Measurements from ENCODE around the gene APLP1.
"Not testable (repeated sequence)": the region's sequence is repeated elsewhere in the genome, so short reads cannot be mapped to it uniquely, and the experiment has no call there.

The APLP1 gene

DNA sequence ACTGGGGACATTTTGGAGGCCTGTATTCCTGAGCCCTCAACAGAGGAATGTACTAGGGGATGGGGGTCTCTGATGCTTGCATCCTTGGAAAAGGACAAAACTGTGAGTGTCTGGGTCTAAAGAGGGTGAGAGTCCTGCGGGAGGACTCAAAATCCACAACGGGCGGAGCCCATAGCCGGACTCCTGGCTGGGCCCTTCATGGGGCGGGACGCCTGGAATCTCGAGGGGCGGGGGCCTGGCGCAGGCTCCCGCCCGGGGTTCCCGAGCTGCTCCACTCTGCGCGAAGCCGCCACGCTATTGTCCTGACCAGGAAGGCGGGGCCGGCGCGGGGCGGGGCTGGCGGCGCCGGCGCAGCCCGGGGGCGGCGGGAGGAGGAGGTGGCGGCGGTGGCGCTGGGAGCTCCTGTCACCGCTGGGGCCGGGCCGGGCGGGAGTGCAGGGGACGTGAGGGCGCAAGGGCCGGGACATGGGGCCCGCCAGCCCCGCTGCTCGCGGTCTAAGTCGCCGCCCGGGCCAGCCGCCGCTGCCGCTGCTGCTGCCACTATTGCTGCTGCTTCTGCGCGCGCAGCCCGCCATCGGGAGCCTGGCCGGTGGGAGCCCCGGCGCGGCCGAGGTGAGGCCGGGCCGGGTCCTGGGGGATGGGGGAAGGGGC lies at the start of gene APLP1:
Gene APLP1 (plus strand): TSS at position 403 of the 651 bp plus-strand sequence. CDS start 63 bp downstream, at position 466.
- peak; percentile 19 for DNase-seq

DNA sequence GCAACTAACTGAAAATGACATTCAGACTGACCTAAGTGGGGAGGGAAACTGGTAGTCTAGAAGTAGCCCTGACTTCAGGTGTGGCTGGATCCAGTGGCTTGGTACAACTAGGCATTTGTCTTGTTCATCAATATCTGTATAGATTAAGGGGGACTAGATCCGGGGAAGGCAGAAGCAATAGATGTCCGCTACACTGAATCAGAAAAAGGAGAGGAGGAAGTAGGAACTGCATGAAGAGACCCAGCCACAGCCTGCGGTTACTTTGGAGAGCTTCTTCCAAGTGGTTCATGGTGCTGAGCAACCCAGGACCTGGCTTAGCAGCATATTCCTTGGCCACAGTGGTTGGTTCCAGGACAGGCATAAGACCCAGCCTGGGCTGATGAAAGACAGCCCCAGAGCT lies 45.8 kb upstream of the APLP1 start:
- DNase-seq: no peak

DNA sequence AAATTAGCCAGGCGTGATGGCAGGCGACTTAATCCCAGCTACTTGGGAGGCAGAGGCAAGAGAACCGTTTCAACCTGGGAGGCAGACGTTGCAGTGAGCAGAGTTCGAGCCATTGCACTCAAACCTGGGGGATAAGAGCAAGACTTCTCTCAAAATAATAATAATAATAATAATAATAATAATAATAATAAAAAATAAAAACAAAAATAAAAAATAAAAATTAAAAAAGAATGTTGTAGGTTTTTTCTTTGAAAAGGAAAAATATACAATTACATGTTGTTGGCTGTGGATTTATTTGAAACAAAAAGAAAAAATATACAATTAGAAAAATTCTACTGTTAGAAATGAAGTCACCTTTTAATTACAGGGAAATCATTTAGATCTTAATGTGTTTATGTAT lies 44.2 kb upstream of the APLP1 start:
- no peak for DNase-seq

DNA sequence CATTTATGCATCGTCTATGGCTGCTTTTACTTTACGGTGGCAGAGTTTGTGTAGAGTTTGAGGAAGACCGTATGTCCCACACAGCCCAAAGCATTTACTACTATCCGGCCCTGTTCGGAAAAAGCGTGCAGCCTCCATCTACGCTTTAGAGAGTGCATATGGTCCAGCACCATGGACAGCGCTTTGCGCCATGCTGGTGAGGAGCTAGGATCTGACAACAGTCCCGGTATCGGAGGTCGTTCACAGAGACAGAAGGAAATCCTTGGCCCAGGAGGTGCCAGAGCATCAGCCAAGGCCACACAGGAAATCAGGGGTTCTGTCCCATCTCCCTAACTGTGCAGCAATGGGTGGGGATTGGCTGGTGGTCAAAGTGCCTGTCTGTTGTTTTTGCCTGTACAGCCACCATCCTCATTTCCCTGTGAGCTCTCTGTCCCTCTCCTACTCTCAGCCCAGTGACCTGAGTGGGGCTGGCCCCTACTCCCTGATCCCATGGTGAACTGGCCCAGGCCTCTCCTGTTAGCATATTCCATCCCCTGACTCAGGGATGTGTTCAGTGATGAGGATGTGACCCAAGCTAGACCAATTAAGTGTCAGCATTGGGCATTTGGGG lies 39.6 kb upstream of the APLP1 start:
- DNase-seq: peak; percentile 58

DNA sequence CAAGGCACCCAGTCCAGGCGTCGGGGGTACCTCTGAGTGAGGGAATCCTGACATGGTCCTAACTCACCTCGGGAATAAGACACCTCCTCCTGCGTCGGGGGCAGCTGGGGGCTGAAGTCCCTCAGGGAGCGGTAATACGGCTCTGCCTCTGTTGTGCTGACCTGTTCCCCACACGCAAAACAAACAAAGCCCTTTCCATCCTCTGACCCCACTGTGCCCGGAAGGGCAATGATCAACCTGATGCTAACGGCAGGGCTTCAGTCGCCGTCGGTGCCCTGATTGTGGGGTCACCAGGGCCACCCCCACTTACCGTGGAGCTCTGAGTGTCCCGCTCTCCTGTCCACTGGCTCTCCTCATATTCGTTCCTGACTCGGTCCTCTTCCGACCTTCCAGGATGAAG lies 37.4 kb upstream of the APLP1 start:
- no peak for DNase-seq

- DNase-seq: no peak
Measured at GRCh38 chr19:35832054-35832453, 36.3 kb upstream of the APLP1 start.

DNA sequence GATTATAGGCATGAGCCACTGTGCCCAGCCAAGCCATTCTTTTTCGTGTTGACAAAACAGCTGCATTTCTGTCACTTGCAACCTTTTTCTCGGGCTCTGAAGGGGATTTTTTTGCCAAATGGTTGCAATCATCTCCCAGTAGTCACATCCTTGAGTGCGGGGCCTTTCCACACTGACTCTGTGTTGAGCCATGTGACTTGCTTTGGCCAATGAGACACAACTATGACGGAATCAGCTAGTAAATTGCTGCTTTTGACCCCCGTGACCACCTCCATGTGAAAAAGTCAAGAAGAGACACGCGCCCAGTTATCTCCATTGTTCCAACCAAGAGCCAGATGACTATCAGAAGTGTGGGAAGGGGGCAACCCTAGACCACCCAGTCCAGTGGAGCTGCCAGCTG lies 34.4 kb upstream of the APLP1 start:
- DNase-seq: no peak

GRCh38 chr19:35836096-35836495 lies 32.3 kb upstream of the APLP1 start:
- DNase-seq: not testable (repeated sequence)

- DNase-seq: no peak
Measured at GRCh38 chr19:35841961-35842595, 26.3 kb upstream of the APLP1 start.

DNA sequence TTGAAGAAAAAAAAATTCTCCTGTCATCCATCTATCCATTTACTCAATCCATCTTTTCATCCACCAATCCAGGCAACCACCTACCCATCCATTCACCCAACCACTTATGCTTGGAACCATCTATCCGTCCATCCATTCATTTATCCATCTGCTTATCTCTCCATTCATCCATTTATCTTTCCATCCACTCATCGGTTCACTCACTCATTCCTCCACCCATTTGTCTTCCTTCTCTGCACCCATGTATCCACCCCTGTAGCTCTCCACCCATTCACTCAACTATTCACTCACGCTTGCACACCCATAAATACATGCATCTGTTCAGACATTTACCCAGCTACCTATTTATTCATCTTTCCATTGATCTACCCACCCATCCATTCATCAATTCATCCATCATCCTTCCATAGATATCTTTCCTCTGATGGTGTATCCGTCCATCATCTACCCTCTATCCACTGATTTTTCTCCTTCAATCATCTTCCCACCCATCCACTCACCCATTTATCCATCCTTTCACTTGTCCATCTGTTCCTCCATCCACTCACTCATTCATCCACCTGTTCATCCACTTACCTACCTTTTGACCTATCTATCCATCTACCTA lies 25.6 kb upstream of the APLP1 start:
- no peak for DNase-seq

- no peak for DNase-seq
Measured at GRCh38 chr19:35843676-35844481, 24.5 kb upstream of the APLP1 start.

GRCh38 chr19:35844482-35845214 lies 23.7 kb upstream of the APLP1 start:
- DNase-seq: no peak

- no peak for DNase-seq
Measured at GRCh38 chr19:35845215-35846037, 22.9 kb upstream of the APLP1 start.

DNA sequence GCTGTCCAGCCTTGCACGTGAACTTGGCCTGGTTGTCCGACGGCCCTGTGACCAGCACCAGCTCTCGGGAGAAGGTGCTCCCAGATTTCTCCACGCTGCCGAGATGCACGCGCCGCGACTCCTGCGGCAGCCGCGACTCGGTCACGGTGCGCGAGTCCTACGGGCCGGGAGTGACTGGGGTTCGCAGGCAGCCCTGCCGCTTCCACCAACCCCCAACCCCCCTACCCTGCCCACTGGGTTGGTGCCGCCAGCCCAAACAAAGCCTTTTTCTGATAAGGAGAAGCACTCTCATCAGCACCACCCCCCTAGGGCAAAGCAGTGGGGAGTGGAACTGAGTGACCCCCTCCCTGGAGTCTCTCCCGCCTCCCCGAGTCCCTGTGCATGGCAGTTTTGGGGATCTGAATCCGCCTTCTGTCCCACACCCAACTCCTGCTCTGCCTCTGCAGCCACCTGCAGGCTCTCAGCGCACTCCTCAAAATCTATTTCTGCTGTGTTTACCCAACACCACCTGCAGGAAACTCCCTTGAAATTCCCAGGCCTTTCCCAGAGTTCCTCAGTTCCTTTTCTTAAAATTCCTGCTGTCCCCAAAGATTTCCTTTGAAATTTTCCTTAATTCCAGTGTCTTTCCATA lies 22.2 kb upstream of the APLP1 start:
- DNase-seq: no peak

GRCh38 chr19:35847911-35848310 lies 20.5 kb upstream of the APLP1 start:
- DNase-seq: no peak

GRCh38 chr19:35848486-35848885 lies 19.9 kb upstream of the APLP1 start:
- no peak for DNase-seq

GRCh38 chr19:35848919-35849505 lies 19.4 kb upstream of the APLP1 start:
- no peak for DNase-seq

GRCh38 chr19:35851213-35852028 lies 17.0 kb upstream of the APLP1 start:
- no peak for DNase-seq

DNA sequence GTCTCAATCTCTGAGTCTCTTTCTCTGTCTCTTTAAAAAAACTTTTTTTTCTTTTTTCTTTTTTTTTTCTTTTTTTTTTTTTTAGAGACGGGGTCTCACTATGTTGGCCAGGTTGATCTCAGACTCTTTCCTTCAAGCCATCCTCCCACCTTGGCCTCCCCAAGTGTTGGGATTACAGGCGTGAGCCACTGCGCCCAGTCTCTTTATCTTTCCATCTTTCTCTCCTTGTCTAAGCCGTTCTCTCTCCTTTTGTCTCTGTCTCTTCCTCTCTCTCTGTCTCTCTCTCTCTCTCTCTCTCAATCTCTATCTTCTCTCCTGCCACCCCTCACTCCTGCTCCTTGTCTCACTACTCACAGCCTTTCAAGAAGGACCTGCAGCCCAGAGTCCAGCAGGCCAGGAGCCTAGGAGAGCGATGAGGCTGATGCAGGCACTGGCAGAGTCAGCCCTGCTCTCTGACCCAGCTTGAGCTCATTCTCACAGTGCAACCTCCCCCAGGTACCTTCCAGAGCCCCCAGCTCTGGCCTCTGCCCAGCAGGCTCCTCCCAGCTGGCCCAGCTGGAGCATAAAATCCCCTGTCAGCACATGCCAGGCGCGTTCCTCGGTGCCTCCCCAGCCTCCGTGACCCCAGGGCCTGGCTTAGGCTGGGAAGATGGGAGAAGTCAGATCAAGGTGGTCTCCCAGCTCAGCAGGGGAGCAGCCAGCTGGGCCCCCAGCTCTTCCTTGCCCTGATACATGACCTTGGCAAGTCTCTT lies 16.2 kb upstream of the APLP1 start, which contains the start of gene NPHS1:
Gene NPHS1 (minus strand): TSS at position 476 of the 752 bp plus-strand sequence. CDS start 667 bp downstream, outside the sequence.
- no peak for DNase-seq
